GM21619 (cell line): ENCODE results near the gene MYO1D.

ENCODE experiments used
- ATAC-seq: cut with Tn5 transposase; IDR thresholded peaks from one replicate; pipeline ENCODE4 v1.9.1; 2021; ENCODE audit not compliant: unreplicated experiment

MYO1D gene

DNA sequence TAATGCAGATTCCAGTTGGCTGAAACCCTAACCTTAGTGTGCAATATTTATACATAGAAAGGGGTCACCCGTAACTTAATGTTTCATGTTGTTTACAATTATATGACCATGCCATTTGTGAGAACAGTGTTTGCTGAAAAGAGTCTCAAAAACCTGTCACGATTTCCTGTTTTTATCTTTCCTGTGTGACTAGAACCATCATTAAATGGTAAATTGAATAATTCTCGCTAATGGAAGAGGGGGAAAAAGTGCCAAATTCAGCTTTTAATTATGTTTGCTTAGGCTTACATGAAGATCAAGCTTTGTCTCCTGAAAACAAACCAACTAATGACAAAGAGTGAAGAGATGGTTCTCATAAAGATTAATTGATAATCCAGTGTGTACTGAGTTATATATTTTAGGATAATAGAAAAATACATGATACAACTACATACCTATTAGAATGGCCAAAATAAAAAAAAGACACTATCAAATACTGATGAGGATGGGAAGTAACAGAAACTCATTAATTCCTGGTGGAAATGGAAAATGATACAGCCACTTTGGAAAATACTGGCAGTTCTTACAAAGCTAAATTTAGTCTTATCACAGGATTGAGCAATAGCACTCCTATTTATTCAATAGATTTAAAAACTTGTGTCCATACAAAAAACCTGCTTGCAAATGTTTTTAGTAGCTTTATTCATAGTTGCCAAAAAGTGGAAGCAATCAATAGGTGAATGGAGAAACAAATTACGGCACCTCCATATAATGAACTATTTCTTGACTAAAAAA, 248.5 kb downstream of the MYO1D start:
- no peak for ATAC-seq

DNA sequence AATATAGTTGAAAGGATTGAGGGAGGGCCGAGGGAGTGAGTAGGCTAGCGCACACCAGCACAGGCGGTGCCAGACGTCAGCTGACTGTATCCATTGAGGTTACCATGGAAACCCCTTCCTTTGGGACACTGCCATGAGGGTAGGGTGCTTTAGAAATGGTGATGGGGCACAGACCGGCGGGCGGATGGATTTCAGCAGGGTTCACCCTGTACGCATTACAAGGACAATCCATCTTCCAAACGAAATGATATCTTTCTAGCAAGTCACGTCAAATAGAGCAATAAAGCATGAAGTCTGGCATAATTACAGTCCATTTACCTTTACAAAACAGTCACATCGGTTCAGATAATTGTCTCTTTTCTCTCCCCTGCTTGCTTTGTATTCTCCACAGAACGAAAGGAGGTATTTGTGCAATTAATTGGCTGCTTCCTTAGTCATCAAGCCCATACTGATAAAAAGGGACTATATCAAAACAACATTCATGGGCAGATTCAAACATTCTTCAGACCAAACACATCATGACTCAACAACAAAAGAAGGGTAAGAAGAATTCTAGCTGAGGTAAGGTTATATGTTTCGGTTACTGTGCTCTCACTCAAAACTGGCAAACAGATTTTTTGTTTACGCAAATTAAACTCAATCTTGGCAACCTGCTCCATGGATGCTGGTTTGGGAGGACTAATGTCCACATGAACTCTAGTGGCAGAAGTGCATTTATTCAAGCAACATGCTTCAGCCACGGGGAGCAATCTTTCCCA, 249.5 kb downstream of the MYO1D start:
- no peak for ATAC-seq

GRCh38 chr17:32626379-32626791, 250.5 kb downstream of the MYO1D start:
- ATAC-seq, result no peak

DNA sequence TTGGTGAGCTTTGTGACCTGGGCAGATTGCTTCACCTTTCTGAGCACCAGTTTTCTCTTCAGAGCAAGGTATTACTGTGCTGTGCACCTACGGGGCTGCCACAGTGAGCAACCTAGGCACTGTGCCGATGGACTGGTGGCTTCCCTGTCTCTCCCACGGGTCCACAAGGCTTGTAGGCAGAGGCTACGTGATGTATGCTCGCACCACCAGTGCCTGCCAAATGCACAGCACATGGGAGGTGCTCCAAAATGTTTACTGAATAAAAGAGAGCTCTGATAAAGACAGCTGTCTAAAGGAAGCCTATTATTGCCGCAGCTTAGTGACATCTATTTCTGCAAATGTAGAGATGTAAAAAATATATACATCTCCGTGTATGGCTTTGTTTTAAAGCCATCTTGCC, 251.0 kb downstream of the MYO1D start:
- no peak for ATAC-seq

GRCh38 chr17:32623196-32623595, 253.7 kb downstream of the MYO1D start:
- no peak for ATAC-seq

DNA sequence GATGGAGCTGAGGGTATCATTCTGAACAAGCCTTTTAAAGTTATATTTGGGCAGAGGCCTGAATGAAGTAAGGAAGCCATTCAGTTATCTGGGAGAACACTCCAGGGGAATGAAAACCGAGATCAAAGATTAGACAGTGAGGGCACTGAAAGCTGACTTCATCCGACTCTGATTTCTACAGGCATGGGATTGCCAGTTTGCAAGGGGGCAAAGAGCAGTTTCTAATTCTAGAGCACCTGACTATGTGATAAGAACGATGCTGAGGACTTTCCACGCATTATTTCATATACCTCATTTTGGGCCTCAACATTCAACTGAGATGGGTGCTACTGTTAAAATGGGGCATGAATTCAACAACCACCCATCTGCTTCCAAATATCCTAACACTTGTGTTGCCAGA, 254.4 kb downstream of the MYO1D start:
- ATAC-seq, result no peak

DNA sequence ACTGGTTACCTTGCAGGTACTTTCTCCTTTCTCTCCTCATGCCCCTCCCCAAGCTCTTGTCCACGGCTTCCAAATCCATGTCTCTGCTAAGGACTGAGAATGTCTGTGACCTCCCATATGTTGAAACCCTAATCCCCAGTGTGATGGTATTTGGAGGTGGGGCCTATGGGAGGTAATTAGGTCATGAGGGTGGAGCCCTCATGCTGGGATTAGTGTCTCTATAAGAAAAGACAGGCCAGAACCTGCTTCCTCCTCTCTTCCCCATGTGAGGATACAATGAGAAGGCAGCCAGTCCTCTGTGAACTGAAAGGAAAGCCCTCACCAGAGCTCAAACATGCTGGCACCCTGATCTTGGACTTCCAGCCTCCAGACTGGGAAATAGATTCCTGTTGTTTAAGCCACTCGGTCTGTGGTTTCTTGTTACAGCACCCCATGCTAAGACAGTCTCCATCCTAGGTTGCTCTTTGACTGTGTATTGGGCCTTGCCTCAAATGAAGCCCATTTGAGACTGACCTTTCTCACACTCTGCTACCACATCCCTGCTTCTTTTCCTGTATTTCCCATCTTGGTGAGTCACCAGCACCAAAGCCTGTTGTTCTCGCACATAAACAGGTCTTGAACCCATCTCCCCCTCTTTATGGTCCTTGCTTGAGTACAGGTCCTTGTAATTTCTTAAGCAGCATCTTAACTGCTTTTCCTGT, 255.2 kb downstream of the MYO1D start:
- ATAC-seq, result no peak

DNA sequence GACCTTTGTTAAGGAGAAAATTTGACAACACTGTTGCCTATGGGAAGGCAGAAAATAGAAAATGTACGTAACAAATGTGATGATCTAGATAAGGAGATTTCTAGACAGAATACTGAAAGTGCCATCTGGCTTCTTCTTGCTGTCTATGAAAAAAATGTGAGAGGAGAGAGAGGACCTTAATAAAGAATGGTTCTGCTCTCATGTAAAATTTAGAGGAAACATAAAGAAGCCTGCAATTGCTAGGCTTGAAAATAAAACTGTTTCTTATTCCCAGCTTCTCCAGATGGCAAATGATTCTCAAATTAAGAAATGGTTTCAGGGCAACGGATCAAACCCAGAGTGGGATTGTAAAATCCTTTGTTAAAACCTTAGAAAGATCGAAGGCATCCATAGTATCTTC, 261.6 kb downstream of the MYO1D start:
- no peak for ATAC-seq

GRCh38 chr17:32610943-32611342, 266.0 kb downstream of the MYO1D start:
- ATAC-seq, result no peak

DNA sequence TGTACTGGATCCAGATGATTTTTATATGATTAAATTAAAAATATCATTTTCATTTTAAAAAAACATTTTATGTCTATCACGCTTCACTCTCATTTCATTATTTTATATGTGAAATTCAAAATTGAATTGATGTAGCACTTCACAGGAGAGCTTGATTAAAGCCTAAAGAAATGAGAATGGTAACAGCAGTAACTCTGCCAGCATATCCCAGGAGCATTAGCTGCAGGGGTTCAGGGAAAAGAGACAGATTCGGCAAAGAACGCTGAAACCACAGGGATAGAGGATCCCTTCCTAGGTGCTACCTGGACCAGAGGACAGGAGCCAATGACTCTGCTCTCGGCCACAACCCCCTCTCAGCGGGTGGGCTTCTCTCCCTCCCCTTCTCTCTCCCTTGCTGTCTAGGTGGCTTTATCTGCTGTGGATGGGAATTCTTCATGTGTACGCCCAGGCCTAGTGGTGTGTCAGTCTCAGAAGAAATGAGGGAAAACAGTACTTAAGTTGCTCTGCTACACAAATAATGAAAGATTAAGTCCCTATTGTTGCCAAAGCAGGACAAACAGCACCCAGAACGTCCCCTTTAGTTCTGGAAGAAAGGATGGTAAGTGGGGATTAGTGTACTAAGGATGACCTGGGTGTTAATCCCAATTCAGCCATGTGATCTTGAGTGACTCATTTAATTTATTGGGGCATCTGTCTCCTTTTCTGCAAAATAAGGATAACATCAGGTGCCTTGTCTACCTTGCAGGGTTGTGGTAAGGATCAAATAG, 266.9 kb downstream of the MYO1D start:
- ATAC-seq, result no peak

- ATAC-seq, result peak; percentile 57
These were observed 267.8 kb downstream of the MYO1D start for GRCh38 chr17:32609085-32609484.

DNA sequence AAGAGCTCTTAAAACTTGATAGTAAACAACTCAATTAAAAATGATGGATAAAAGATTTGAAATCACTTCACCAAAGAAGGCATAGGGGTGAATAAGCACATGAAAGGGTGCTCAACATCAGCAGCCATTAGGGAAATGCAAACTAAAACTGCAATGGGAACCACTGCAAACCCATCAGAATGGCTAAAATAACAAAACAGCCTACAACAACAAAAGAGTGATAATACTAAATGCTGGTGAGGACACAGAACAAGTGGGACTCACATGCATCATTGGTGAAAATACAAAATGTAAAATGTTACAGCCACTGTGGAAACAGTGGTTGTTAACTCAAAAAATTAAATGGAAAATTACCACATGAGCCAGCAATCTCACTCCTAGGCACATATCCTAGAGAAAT, 268.7 kb downstream of the MYO1D start:
- no peak for ATAC-seq

DNA sequence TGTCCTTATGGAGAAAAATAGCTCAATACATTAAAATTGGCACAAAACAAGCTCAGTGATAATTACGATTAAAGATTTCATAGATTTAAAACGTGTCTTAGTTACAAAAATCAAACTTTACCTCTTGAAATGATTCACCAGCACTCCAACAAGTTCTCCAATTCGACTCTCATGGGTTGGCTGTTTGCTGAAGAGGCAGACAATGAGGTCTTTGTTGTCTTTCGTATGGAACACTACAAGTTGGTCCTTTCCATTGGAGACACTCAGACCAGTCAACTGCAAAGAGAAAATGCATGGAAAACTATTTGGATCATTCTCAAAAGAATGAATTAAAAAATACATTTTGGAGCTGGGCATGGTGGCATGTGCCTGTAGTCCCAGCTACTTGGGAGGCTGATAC, 272.0 kb downstream of the MYO1D start:
- ATAC-seq, result no peak

- no peak for ATAC-seq
These were observed 274.5 kb downstream of the MYO1D start for GRCh38 chr17:32602396-32602795.

GRCh38 chr17:32601866-32602265, 275.1 kb downstream of the MYO1D start:
- no peak for ATAC-seq

DNA sequence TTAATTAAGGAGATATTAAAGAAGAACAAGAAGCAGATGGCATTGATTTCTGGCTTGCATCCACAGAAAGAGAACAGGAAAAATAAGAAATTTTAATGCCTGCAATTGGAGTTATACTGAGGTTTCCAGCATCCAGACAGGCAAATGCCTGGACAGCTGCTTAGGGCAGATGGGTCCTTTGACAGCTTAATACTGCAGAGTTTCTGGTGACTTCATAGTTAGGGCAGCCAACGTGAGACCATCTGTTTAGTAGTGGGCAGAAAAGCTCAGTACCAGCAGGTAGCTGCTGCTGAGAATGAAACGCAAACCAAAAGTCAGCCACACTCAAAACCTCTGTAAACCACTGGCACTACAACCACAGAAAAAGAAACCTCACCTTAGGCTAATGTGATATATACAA, 280.3 kb downstream of the MYO1D start:
- ATAC-seq, result peak; percentile 66

GRCh38 chr17:32596206-32596605, 280.7 kb downstream of the MYO1D start:
- ATAC-seq, result no peak

DNA sequence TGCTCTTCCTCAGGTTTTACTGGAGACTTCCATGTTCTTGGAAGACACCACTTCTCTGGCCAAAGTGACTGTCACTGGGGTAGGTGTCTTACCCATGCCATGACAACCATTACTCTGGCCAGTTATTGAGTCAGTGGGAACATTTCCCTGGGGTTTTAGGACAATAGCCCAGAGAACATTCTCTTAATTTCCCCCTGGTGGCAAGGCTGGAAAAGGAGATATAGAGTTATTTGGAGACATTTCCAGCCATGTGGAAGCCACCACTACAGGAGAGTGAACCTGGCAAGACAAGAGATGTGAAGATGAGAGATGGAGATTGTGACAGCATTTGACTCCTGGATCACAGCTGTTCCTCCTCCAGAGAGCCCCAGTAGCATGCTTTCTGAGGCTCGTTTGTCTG, 283.9 kb downstream of the MYO1D start:
- no peak for ATAC-seq

DNA sequence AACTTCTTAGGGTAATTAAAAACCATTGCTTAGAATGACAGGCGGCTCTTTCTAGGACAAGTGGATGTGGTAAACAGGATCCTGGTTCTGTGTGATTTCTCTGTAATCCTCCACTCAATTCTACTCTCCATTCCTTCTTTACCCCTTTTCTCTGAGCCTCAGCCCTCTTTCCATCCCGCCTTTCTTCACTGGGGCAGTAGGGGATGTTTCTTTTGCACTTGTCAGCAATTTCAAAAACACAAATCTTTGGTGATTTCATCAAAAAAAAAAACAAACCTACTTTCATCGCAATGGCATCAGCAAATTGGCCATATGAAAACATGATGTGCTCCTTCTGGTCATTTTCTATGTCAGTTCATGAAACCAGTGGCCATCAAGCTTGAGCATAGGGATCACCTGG, 285.5 kb downstream of the MYO1D start:
- ATAC-seq, result no peak

DNA sequence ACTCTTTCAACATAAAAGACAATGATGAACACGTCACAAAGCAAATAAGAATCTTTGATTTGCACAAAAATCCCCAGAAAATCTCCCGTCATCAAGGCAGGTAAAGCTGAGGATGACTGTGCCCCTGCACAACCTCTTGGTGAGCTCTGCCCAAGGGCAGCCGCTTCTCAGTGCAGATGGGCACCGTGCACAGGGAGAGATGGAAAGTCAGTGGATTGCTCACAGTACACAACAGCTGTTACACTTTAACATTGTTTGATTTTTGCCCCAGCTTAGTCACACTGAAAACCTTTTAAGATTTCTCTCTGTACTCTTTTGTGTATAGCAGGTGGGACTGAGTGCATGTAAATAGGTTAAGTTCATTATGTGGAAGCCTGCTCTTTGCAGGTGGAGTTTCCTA, 285.9 kb downstream of the MYO1D start:
- ATAC-seq, result no peak

DNA sequence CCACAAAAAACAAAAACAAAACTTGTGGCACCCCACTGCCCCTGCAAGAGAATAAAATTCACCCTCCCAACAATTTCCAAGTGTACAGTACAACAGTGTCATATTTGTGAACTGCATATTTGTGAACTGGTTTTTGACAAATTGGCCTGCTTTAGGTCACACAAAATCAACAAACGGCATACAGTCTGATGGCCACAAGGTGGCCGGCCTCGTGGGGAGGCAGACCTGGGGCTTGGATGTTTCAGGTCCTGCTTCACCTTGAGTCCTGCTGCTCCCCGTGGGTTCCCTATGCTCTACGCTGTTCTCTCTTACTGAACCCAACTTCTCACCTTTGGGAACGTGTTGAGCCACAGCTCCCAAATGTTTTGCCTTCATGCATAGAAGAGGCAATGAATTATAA, 287.9 kb downstream of the MYO1D start:
- no peak for ATAC-seq
